Keratinocyte (primary cell): Measurements from ENCODE around the gene ATP10D.

Experiments used
- EZH2 ChIP-seq: IDR thresholded peaks from one replicate; pipeline ENCODE4 v1.6.1; 2012; ENCODE audit warnings: inconsistent platforms, mild to moderate bottlenecking, low read length, moderate library complexity
- TF ChIP-seq, protein P1 (sequence below), 3 experiments: IDR thresholded peaks in 1 of 3; conservative IDR thresholded peaks in 1 of 3; optimal IDR thresholded peaks in 1 of 3; 2 replicates in 2 of 3; 3 replicates in 1 of 3; pipeline versions ENCODE3 to v1.5.1; 2011; ENCODE audit warnings: low read length in 3 of 3, mild to moderate bottlenecking in 3 of 3, moderate library complexity in 2 of 3, control low read depth in 1 of 3, inconsistent platforms in 1 of 3; ENCODE audit not compliant: insufficient read depth in 2 of 3; ENCODE audit errors: extremely low read depth in 1 of 3

DNA sequence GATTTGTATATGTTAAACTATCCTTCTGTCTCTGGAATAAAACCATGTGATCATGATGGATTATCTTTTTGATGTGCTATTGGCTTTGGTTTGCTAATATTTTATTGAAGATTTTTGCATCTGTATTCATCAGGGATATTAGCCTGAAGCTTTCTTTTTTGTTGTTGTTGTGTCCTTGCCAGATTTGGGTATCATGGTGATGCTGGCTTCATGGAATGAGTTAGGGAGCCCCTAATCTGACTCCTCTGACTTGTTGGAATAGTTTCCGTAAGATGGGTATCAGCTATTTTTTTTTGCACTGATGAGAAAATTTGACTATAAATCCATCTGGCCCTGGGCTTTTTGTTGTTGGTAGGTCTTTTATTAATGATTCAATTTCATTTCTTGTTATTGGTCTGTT, 45.7 kb downstream of the ATP10D start:
- TF ChIP-seq, protein P1, sequence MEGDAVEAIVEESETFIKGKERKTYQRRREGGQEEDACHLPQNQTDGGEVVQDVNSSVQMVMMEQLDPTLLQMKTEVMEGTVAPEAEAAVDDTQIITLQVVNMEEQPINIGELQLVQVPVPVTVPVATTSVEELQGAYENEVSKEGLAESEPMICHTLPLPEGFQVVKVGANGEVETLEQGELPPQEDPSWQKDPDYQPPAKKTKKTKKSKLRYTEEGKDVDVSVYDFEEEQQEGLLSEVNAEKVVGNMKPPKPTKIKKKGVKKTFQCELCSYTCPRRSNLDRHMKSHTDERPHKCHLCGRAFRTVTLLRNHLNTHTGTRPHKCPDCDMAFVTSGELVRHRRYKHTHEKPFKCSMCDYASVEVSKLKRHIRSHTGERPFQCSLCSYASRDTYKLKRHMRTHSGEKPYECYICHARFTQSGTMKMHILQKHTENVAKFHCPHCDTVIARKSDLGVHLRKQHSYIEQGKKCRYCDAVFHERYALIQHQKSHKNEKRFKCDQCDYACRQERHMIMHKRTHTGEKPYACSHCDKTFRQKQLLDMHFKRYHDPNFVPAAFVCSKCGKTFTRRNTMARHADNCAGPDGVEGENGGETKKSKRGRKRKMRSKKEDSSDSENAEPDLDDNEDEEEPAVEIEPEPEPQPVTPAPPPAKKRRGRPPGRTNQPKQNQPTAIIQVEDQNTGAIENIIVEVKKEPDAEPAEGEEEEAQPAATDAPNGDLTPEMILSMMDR (optimal IDR thresholded peaks at IDR 0.05 in 1 of 3, IDR thresholded peaks at IDR 0.05 in 1 of 3, conservative IDR thresholded peaks at IDR 0.05 in 1 of 3; ENCODE audit: extremely low read depth in 1 of 3, insufficient read depth in 2 of 3, low read length in 3 of 3), result no peak
- no peak for TF ChIP-seq EZH2
